Activated naive CD8-positive, alpha-beta T cell (primary cell): ENCODE measurements around the gene TIMP3.

Experiments
- H3K27ac Mint-ChIP-seq: one replicate; pipeline ENCODE4 v1.8.0; 2021; ENCODE audit warnings: mixed read lengths
- H3K27me3 Mint-ChIP-seq: one replicate; pipeline ENCODE4 v1.8.0; 2021; ENCODE audit warnings: mixed read lengths
- H3K36me3 Mint-ChIP-seq: one replicate; pipeline ENCODE4 v1.8.0; 2021; ENCODE audit warnings: mixed read lengths
- H3K4me1 Mint-ChIP-seq: one replicate; pipeline ENCODE4 v1.8.0; 2021; ENCODE audit warnings: low read depth, mixed read lengths
- H3K4me3 Mint-ChIP-seq: one replicate; pipeline ENCODE4 v1.8.0; 2021; ENCODE audit warnings: mild to moderate bottlenecking, mixed read lengths
- H3K9me3 Mint-ChIP-seq: one replicate; pipeline ENCODE4 v1.8.0; 2021; ENCODE audit warnings: low read depth, mixed read lengths

TIMP3 gene

GRCh38 chr22:32796865-32797573 is 4.5 kb upstream of the TIMP3 start:
- peaks cover 27% of the 10 kb centered on the region for H3K27me3 Mint-ChIP-seq
- H3K9me3 Mint-ChIP-seq: no peaks in the 10 kb centered on the region
- H3K4me3 Mint-ChIP-seq: no peak overlapping the region
- H3K27ac Mint-ChIP-seq: no peak overlapping the region
- H3K36me3 Mint-ChIP-seq: no peaks in the 10 kb centered on the region
- H3K4me1 Mint-ChIP-seq: peaks cover 3% of the 10 kb centered on the region

GRCh38 chr22:32799496-32799895 is 2.0 kb upstream of the TIMP3 start:
- Mint-ChIP-seq H3K4me3 (no peak overlapping the region), H3K36me3 (no peaks in the 10 kb centered on the region), H3K4me1 (peaks cover 4% of the 10 kb centered on the region), H3K27me3 (peaks cover 46% of the 10 kb centered on the region), H3K9me3 (no peaks in the 10 kb centered on the region), H3K27ac (no peak overlapping the region)

GRCh38 chr22:32800158-32800882 is 1.2 kb upstream of the TIMP3 start:
- Mint-ChIP-seq H3K4me3 (peak overlapping the region; percentile 61), H3K36me3 (no peaks in the 10 kb centered on the region), H3K27me3 (peaks cover 46% of the 10 kb centered on the region), H3K27ac (no peak overlapping the region), H3K4me1 (peaks cover 4% of the 10 kb centered on the region), H3K9me3 (no peaks in the 10 kb centered on the region)

GRCh38 chr22:32800994-32801536 is 440 bp upstream of the TIMP3 start:
- Mint-ChIP-seq H3K27me3 (peaks cover 45% of the 10 kb centered on the region), H3K36me3 (no peaks in the 10 kb centered on the region), H3K4me1 (peaks cover 4% of the 10 kb centered on the region), H3K9me3 (no peaks in the 10 kb centered on the region), H3K4me3 (peak overlapping the region; percentile 61), H3K27ac (no peak overlapping the region)

GRCh38 chr22:32802237-32802765 is 796 bp downstream of the TIMP3 start:
- Mint-ChIP-seq H3K36me3 (no peaks in the 10 kb centered on the region), H3K4me1 (peaks cover 4% of the 10 kb centered on the region), H3K27me3 (peaks cover 41% of the 10 kb centered on the region), H3K4me3 (peak overlapping the region; percentile 7), H3K9me3 (no peaks in the 10 kb centered on the region), H3K27ac (no peak overlapping the region)

- peaks cover 41% of the 10 kb centered on the region for H3K27me3 Mint-ChIP-seq
- H3K36me3 Mint-ChIP-seq: no peaks in the 10 kb centered on the region
- H3K27ac Mint-ChIP-seq: no peak overlapping the region
- no peaks in the 10 kb centered on the region for H3K9me3 Mint-ChIP-seq
- H3K4me1 Mint-ChIP-seq: peaks cover 4% of the 10 kb centered on the region
- H3K4me3 Mint-ChIP-seq: no peak overlapping the region
Measured at GRCh38 chr22:32803020-32803737, 1.7 kb downstream of the TIMP3 start.

GRCh38 chr22:32803738-32804435 is 2.4 kb downstream of the TIMP3 start:
- Mint-ChIP-seq H3K4me1 (peaks cover 4% of the 10 kb centered on the region), H3K27me3 (peaks cover 42% of the 10 kb centered on the region), H3K36me3 (no peaks in the 10 kb centered on the region), H3K27ac (no peak overlapping the region), H3K9me3 (no peaks in the 10 kb centered on the region), H3K4me3 (no peak overlapping the region)

GRCh38 chr22:32804531-32805360 is 3.2 kb downstream of the TIMP3 start:
- H3K4me3 Mint-ChIP-seq: no peak overlapping the region
- no peak overlapping the region for H3K27ac Mint-ChIP-seq
- H3K9me3 Mint-ChIP-seq: no peaks in the 10 kb centered on the region
- H3K27me3 Mint-ChIP-seq: peaks cover 35% of the 10 kb centered on the region
- no peaks in the 10 kb centered on the region for H3K36me3 Mint-ChIP-seq
- H3K4me1 Mint-ChIP-seq: peaks cover 4% of the 10 kb centered on the region

GRCh38 chr22:32805361-32805881 is 3.9 kb downstream of the TIMP3 start:
- no peaks in the 10 kb centered on the region for H3K36me3 Mint-ChIP-seq
- no peaks in the 10 kb centered on the region for H3K9me3 Mint-ChIP-seq
- H3K27me3 Mint-ChIP-seq: peaks cover 30% of the 10 kb centered on the region
- H3K4me3 Mint-ChIP-seq: no peak overlapping the region
- H3K27ac Mint-ChIP-seq: no peak overlapping the region
- H3K4me1 Mint-ChIP-seq: peaks cover 4% of the 10 kb centered on the region

GRCh38 chr22:32806296-32806695 is 4.8 kb downstream of the TIMP3 start:
- H3K36me3 Mint-ChIP-seq: no peaks in the 10 kb centered on the region
- no peak overlapping the region for H3K27ac Mint-ChIP-seq
- peaks cover 24% of the 10 kb centered on the region for H3K27me3 Mint-ChIP-seq
- H3K4me1 Mint-ChIP-seq: peaks cover 1% of the 10 kb centered on the region
- H3K4me3 Mint-ChIP-seq: no peak overlapping the region
- H3K9me3 Mint-ChIP-seq: no peaks in the 10 kb centered on the region

- H3K27me3 Mint-ChIP-seq: peaks cover 15% of the 10 kb centered on the region
- no peak overlapping the region for H3K4me3 Mint-ChIP-seq
- no peaks in the 10 kb centered on the region for H3K9me3 Mint-ChIP-seq
- no peaks in the 10 kb centered on the region for H3K36me3 Mint-ChIP-seq
- no peak overlapping the region for H3K27ac Mint-ChIP-seq
- H3K4me1 Mint-ChIP-seq: no peaks in the 10 kb centered on the region
Measured at GRCh38 chr22:32808038-32808445, 6.5 kb downstream of the TIMP3 start.

- H3K4me3 Mint-ChIP-seq: no peak overlapping the region
- H3K27ac Mint-ChIP-seq: no peak overlapping the region
- no peaks in the 10 kb centered on the region for H3K9me3 Mint-ChIP-seq
Measured at GRCh38 chr22:32809786-32810554, 8.5 kb downstream of the TIMP3 start.

GRCh38 chr22:32810555-32811133 is 9.1 kb downstream of the TIMP3 start:
- Mint-ChIP-seq H3K36me3 (no peaks in the 10 kb centered on the region), H3K27ac (no peak overlapping the region), H3K27me3 (peaks cover 6% of the 10 kb centered on the region), H3K9me3 (no peaks in the 10 kb centered on the region), H3K4me1 (no peaks in the 10 kb centered on the region), H3K4me3 (no peak overlapping the region)

More at GRCh38 chr22:32809786-32810554, 8.5 kb downstream of the TIMP3 start:
- Mint-ChIP-seq H3K27me3 (peaks cover 6% of the 10 kb centered on the region), H3K4me1 (no peaks in the 10 kb centered on the region), H3K36me3 (no peaks in the 10 kb centered on the region)
